Caki2 (cell line): Measurements from ENCODE around the gene GALNT9. TPM values are rescaled to one million over a fixed set of nuclear protein-coding genes. Genes with fewer than 3 reads are reported as not detected.

Experiments used
- DNase-seq: peaks from one replicate; pipeline ENCODE4 v3.0.0-alpha.2; 2015; ENCODE audit warnings: low read depth
- in situ Hi-C: cut with HindIII; loops from 2 replicates; pipeline ENCODE4 v1.10.0; 2016; ENCODE audit warnings: low sequenced_read_pairs, low pct_unique_long_range_greater_than_20kb, mixed read lengths
- total RNA-seq: library from RNA; depleted of rRNA; stranded (reverse); fragments of >200 nt; shearing (Covaris generic); gene quantifications from 2 replicates; pipeline ENCODE4 v1.2.3, GENCODE V29; 2014; ENCODE audit warnings: low replicate concordance

The GALNT9 gene
- total RNA-seq, 1 experiment from 2014 or later, result 14.6 TPM

DNA sequence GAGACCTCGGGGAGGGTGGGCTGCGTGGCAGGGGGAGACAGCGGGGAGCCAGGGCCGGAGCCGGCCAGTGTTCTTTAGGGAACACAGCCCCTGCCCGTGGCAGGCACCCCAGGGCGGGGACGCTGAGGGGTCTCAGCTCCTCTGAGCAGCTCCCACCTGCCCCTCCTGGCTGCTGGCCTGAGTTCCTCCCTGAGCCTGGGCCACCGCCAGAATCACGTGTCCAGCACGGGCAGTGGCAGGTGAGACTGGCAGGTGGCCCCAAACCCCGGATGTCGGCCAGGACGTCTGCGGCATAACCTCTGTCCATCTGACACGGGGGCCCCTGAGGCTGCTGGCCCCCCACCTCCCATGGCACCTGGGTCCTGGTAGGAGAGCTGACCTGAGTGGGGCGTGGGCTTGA is 160.0 kb downstream of the GALNT9 start:
- DNase-seq, result no peak
- in situ Hi-C loops, result no loop called here

DNA sequence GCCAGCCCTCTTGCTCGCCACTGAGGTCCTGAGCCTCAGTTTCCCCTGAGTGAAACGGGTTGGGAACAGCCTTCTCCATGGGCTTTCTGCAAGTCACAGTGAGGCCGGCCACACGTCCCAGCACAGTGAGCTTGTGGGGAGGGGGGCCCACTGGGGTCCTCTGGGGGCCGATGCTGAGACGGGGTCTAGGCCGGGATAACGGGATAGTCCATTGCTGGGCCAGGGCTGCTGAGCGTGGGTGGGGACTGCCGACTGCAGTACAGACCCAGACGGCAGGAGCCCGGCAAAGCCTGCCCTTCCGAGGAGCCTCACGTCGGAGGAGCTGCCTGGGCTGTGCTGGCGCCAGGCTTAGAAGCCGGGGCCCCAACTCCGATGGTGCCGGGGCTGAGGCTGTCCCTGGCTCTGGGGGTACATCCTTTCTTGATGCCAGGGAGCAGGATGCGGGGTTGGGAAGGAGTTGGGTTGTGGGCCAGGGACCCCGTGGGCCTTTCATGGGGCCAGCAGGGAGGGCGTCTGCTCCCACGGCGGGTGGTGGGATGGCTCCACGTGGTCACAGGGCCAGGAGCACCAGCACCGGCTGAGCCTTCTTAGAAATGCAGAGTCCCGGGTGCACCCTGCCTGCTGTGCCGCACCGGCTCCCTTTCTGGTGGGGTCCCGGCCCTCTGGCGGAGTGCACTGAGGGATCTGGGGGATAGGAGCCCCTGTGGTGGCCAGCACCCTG is 160.9 kb downstream of the GALNT9 start:
- in situ Hi-C loops, result no loop called here
- DNase-seq, result no peak

DNA sequence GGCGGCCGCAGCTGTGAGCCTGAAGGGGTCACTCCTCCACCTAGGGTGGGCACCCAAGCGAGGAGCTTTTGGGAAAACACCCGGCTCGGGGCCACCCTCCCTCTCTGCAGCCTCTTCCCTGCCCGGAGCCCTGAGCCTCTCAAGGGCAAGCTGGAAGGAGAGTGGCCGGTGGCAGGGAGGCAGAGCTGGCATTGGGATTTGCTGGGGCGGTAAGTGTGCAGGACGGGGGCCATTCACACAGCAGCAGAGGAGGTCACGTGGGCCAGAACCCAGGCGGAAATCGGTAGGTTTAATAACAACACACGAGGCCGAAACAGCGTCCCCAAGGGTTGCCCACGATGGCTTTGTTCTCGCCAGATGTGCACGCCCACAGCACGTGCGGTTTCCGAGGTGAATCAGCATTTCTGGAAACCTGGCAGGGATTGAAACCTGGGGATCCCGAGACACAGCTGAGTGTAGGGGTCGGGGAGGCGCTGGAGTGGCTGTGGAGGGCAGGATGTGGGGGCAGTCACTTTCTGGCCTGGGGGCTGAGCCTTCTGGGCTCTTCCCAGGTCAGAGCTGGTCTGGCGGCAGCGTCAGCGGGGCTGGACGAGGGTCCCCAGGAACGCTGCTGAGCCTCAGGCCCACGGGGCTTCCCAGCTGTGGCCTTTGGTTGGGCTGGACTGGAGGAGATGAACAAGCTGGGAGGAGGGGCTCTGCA is 161.6 kb downstream of the GALNT9 start:
- no peak for DNase-seq
- in situ Hi-C loops, result no loop called here

DNA sequence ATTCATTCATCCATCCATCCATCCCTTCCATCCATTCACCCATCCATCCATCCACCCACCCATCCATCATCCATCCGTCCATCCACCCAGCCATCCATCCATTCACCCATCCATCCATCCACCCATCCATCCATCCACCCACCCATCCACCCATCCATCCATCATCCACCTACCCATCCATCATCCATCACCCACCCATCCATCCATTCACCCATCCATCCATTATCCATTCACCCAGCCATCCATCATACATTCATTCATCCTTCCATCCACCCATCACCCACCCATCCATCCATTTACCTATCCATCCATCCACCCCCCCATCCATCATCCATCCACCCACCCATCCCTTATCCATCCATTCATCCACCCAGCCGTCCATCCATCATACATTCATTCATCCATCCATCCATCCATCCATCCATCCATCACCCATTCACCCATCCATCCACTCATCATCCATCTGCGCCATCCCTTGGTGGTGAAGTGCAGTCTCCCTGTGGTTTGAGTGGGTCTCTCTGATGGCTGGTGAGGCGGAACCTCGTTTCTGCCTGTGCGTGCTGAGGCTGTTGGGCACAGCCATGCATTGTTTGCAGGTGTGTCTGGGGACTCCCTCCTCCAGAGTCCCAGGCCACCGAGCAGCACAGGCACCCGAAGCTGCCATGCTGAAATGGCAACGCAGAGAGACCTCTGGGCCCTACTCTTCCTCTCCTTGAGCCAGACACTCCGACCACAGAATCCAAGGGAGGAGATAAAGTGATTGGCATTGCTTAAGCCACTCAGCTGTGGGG is 162.4 kb downstream of the GALNT9 start:
- no peak for DNase-seq
- in situ Hi-C loops, result no loop called here

DNA sequence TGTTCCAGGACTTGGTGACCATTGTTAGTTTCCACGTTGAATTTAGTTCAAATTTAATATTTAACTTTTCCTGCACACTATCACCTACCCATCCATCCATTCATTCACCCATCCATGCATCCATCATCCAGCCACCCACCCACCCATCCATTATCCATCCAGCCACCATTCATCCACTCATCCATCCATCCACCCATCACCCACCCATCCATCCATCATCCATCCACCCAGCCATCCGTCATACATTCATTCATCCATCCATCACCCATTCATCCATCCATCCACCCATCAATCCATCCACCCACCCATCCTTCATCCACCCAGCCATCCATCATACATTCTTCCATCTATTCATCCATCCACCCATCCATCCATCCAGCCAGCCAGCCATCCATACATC is 163.3 kb downstream of the GALNT9 start:
- no peak for DNase-seq
- in situ Hi-C loops, result no loop called here

DNA sequence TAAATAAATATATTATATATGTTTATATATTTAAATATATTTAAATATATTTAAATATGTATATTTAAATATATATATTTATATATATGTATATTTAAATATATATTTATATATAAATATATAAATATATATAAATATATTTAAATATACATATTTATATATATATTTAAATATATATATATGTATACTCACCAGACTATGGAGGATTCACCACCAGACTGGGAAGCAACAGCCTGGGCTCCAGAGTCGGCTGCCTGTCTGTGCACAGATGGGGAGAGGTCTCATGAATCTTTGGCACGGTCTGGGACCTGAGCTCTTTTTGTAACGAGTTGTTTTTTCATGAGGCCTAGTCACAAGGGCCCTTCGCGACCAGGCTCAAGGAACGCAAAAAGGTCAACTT is 163.8 kb downstream of the GALNT9 start:
- no peak for DNase-seq
- in situ Hi-C loops, result no loop called here

DNA sequence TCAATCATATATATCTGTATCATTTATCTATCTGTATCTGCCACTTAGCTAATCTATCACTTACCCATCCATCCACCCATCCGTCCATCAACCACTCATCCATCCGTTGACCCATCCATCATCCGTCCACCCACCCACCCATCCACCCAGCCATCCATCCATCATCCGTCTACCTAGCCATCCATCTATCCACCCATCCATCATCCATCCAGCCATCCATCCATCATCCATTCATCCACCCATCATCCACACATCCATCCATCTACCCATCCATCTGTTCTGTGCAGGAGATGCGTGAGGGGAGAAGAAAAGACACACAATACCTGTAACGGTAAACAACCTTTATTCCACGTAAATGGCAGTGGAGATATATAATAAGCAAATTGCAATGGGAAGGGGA is 165.0 kb downstream of the GALNT9 start:
- in situ Hi-C loops, result no loop called here
- no peak for DNase-seq

DNA sequence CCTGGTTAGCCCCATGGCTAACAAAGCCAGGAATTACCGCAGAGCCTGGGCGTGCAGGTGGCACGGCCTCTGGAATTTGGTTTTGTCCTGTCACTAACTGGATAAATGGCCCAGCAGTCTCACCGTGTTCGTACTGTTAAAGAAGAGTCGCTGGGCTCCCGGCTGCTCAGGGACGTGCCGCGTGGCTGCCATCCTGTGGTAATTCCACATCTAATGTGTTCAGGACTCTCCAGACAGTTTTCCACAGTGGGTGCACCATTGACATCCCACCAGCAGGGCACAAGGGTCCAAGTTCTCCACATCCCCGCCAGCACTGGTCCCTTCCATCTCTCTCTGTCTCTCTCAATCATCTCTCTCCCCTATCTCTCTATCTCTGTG is 165.5 kb downstream of the GALNT9 start:
- in situ Hi-C loops, result no loop called here
- no peak for DNase-seq

DNA sequence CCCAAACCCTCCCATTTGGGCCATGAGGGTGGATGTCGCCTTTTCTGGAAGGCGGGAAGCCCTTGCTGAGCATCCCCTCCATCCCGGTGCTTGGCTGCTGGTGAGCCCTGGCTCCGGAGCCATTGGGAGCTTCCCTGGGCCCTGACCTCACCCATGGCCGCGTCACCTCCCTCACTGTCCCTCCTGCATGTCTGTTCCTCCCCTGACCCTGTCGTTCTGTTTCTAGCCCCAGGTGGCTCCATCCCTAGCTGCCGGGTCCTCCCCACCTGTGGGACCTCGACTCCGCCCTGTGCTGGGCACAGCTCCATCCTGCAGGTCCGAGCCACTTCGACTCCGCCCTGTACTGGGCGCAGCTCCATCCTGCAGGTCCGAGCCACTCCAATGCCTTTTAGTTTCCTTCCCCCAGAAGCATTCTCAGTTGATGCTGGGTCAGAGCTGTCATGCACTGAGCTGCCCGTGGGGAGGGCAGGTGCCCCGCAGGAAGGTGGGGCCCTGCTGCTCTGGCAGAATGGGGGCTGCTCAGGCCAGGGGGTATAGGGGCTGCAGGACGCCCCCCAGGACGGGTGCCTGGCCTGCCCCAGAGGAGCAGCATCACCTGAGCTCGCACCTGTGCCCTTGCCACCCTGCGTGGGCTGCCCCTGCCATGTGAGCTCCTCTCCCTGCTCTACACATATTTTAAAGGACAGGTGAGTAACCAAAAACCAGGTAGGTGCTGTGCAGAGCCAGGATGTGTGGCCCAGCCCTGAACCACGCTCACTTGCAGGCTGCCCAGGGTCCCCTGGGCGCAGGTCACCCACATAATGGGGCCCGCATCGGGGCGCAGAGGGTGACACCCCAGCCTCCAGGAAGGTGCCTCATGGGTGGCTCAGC is 166.1 kb downstream of the GALNT9 start:
- no peak for DNase-seq
- in situ Hi-C loops, result no loop called here

DNA sequence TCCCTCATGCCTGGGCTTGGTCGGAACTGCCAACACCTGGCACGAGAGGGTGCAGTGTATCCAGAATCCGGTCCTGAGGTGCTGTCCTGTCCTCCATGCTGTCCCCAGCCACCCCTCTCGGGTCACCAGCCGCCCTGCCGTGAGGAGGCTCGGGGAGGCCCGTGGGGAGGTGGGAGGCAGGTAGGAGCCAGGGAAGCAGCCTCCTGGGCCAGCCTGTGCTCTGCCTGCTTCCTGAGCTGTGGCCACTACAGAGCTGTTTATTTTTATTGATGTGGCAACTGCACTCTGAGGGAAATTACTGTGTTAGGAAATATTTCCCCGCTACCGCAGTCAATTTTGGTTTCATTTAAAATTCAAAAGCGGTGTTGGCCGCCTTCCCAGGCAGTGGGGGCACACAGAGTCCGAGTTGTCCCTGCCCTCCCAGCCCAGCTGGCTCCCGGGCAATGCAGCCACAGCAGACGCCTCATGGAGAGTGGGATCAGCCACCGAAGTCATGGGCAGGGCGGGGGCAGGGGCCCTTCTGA is 166.8 kb downstream of the GALNT9 start:
- in situ Hi-C loops, result no loop called here
- peak; percentile 72 for DNase-seq

DNA sequence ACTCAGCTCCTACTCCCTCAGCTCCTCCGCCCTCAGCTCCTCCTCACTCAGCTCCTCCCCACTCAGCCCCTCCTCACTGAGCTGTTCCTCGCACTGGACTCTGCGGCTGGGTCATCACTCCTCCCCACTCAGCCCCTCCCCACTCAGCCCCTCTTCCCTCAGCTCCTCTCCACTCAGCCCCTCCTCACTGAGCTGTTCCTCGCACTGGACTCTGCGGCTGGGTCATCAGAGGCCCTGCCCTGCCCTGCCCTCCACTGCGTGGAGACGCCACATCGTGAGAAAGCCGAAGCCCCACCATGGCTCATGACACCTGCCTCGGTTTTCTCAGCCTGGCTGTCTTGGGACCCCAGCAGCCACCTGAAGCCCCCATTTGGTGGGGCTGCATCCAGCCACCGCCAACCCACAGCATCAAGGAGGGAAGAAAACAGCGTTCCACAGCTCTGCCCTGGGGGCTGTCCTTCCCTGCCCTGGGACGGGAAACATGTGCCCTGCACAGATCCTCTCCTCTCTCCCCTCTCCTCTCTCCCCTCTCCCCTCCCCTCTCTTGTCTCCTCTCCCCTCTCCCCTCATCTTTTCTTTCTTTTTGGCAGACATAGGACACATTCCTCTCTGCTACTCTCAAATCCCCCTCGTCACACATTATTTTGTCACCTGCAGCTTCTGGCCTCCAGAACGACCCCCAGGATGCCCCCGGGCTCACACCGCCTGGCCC is 167.4 kb downstream of the GALNT9 start:
- no peak for DNase-seq
- in situ Hi-C loops, result no loop called here

DNA sequence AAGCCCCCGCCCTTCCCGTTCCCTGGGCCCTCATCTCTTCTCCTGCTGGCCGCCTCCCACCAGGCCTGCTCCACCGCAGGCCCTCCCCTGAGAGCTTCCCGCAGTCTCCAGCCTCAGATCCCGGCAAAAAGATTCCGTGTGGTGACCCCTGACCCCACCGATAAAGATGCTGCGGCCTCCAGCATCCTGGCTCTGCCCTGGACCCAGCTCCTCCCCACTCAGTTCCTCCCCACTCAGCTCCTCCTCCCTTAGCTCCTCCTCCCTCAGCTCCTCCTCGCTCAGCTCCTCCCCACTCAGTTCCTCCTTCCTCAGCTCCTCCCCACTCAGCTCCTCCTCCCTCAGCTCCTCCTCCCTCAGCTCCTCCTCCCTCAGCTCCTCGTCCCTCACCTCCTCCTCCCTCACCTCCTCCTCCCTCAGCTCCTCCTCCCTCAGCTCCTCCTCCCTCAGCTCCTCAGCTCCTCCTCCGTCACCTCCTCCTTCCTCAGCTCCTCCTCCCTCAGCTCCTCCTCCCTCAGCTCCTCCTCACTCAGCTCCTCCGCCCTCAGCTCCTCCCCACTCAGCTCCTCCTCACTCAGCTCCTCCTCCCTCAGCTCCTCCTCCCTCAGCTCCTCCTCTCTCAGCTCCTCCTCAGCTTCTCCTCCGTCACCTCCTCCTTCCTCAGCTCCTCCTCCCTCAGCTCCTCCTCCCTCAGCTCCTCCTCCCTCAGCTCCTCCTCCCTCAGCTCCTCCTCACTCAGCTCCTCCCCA is 168.2 kb downstream of the GALNT9 start:
- in situ Hi-C loops, result no loop called here
- DNase-seq, result peak; percentile 98

DNA sequence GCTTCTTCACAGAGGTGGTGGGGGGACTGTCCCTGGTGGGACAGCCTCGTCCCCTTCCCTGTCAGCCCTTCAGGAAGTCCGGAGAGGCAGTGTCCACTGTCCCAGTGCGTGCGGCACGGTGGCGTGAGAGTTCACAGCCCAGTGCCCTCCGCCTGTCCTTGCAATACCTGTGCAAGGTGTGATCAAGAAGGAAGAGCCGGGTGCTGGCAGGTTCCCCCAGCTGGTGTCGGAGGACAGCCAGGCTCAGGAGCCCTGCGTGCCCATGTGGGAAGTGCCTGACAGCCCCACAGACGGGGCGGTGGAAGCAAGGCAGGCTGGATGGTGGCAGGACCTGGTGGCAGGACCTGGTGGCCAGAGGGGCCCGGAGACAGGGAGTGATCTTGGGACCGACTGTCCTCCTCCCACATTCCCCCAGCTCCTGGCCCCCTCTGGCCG is 168.8 kb downstream of the GALNT9 start:
- no peak for DNase-seq
- in situ Hi-C loops, result no loop called here

DNA sequence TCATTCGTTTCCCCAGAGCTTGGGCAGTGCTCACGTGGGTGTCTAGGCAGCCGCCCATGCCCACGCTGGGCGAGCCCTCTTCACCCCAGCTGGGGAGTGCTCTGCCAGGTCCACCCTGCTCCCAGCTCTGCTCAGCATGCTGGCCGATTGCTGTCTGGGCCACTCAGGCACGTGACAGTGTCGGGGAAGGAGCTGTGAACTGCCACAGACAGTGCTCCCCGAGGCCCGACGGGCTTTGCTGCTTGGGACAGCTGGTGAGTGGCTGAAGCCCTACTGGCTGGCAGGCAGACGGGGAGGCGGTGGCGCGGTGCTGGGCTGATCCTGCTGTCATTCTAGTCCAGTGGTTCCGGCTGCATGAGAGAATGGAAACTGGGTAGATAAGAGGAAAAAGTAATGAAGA is 169.4 kb downstream of the GALNT9 start:
- no peak for DNase-seq
- in situ Hi-C loops, result no loop called here

DNA sequence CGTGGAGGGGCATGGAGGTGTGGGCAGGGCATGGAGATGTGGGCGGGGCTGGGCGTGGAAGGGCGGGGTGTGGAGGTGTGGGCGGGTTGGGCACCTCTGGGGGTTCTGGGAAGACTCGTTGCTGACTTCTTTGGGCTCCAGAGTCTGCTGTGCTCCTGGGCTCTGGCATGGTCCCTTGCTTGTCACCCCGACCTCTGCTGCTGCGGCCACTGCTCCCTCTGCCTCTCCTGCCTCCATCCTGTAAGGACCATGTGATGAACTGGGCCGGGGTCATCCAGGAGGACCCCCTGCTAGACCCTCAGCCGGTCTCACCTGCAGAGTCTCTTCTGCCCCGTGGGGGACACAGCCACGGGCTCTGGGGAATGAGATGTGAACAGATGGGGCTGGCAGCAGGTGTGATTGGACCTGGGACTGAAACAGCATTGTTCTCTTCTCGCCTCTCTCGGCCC is 169.8 kb downstream of the GALNT9 start:
- no peak for DNase-seq
- in situ Hi-C loops, result no loop called here

DNA sequence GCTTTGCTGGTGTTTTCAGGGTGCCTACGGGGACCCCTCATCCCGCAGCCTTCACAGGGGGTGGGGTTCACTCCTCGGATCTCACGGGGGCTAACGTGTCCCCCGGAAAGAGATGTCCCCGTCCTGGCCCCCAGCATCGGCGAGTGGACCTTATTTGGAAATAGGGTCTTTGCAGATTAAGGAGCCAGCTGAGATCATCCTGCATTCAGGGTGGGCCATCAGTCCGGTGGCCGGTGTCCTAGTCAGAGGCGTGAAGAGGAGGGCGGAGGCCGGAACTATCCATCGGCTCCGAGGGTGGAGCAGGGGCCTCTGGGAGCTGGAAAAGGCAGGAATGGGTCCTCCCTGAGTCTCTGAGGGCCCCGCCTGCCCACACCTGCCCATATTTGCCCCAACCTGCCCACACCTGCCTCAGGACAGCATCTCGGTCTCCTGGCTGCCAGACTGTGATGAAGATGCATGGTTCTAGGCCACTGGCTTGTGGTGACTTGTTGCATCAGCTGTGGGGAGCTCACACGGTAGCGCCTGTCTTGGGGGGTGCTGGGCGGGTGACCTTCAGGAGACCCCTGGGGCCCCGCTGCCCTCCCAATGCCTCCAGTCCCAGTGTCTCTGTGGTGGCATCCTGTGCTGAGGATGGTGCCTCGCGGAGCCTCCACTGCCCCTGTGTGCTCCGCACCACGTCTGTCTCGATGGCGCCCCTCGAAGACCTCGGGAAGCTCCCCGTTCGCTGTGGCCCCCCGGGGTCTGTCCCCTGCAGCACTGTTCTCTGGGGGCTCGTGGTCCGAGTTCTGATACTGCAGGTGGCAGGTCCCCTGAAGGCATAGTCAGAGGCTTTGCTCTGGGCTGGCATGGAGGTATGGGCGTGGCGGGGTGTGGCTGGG is 170.5 kb downstream of the GALNT9 start:
- in situ Hi-C loops, result no loop called here
- no peak for DNase-seq
